GM21619 (cell line): Measurements from ENCODE around the gene AK1.
"Not testable (repeated sequence)": the region's sequence is repeated elsewhere in the genome, so short reads cannot be mapped to it uniquely, and the experiment has no call there.

Experiments used
- ATAC-seq: cut with Tn5 transposase; IDR thresholded peaks from one replicate; pipeline ENCODE4 v1.9.1; 2021; ENCODE audit not compliant: unreplicated experiment

The AK1 gene

GRCh38 chr9:127884976-127885490 is 7.6 kb upstream of the AK1 start:
- ATAC-seq: no peak

- no peak for ATAC-seq
Measured at GRCh38 chr9:127884427-127884911, 7.0 kb upstream of the AK1 start.

DNA sequence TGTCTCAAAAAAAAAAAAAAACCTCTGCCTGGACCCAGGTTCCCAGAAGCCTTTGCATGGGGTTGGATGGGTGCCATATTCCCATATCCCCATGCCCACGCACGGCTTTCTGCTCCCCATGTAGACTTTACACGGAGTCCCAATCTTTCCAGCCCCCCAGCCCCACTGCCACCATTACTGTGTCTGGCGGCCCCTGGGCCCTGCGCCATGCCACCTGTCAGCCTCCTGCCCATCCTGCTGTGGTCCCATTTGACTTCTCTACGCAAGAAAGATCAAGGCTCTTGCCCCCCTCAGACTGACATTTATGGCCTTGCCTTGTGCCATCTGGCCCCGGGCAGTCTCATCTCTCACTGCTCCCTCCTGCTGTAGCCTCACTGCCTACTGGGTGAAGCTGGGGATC is 6.5 kb upstream of the AK1 start:
- no peak for ATAC-seq

DNA sequence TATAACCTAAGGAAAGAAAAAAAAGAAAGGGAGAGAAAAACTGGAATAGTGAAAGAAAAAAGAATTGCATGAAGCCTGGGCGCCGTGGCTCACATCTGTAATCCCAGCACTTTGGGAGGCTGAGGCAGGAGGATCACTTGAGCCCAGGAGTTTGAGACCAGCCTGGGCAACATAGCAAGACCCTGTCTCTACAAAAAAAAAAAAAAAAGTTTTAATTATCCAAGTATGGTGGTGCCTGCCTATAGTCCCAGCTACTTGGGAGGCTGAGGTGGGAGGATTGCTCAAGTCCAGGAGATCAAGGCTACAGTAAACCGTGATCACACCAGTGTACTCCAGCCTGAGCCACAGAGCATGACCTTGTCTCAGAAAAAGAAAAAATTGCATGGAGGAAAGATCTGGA is 4.2 kb upstream of the AK1 start:
- not testable (repeated sequence) for ATAC-seq

- ATAC-seq: no peak
Measured at GRCh38 chr9:127880143-127880542, 2.7 kb upstream of the AK1 start.

DNA sequence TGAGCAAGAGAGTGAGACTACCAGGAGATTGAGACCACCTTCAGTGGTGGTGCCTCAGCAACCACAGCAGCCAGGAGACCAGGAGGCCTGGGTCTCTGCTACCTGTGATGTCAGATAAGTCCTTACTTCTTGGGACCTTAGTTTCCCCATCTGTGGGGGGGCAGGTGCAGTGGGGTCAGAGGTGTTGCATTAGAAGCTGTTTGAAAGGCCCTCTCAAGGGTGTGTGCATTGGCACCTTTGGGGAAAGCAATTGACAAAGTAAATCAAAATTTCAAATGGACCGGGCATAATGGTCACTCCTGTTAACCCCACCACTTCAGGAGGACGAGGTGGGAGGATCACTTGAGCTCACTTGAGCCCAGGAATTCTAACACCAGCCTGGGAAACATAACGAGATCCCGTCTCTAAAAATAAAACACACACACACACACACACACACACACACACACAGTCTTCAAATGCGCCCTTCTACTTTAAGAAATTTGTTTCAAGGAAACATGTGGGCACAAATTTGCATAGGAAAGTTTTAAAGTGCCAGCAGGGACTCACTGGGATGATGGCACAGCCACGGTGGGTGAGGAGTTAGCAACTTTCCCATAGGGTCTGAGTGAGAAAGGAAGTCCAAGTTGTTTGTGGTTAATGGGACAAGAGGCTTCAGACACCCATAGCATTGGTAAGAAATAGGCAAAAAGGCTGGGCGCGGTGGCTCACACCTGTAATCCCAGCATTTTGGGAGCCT is 1.3 kb upstream of the AK1 start:
- no peak for ATAC-seq

DNA sequence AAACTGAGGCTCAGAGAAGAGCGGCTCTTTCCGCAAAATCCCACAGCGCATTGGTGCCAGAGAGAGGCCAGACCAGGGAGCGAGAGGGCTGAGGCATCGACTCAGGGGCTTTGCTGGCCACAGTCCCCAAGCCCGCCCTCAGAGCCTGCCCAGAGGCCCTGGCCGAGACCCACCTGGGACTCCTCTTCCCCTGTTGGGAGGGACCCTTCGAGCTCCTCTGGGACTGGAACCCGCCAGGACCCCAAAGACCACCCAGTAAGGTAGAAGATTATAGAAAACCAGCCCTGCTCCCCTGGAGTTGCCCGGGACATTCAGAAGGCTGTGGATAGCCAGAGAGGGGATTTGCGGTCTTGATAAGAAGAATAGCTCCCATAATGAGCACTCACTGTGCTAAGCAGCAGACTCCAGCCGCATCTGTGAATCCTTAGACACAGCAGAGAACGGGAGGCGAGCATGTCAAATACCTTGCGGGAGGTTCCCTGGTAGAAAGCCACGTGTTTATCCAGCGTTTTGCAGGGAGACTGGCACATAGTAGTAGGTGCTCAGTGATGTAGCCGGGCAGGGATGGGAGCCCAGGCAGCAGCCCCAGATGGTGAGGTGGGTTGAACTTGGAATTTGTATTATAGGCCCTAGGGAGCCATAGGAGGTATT is 651 bp upstream of the AK1 start:
- ATAC-seq: no peak

DNA sequence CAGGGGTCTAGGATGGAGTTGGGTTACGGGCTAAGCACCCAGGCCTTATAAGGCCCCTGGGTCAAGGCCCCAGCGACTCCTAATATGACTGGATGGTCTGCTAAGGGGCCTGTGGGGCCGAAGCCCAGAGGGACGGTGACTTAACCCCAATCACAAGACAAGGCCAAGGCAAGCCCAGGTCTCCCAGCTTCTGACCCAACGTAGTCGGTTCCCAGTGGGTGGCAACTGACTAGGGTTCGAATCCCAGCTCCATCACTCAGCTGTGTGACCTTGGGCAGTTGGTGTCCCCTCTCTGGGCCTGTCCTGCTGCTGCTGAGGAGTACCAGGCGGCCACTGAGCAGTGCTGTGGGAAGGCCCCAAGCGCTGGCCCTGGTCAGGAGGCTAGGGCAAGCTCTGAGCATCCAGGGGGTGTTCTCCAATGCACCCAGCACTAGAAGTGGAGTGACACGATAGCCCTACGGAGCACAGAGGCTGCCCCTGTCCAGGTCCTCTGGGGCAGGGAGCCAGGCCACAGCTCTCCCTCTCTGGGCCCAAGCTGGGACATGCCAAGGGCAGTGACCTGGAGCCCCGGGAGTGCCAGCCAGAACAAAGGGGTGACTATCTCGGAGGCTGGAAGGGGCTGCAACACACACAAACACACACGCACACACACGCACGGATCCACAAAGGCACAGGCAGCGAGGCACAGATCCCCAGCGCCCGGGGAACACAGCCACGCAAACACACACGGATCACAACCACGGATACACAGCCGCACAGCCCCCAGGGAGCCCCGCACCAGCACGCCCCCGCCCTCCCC is 512 bp downstream of the AK1 start:
- no peak for ATAC-seq

- no peak for ATAC-seq
Measured at GRCh38 chr9:127876026-127876763, 1.3 kb downstream of the AK1 start.

DNA sequence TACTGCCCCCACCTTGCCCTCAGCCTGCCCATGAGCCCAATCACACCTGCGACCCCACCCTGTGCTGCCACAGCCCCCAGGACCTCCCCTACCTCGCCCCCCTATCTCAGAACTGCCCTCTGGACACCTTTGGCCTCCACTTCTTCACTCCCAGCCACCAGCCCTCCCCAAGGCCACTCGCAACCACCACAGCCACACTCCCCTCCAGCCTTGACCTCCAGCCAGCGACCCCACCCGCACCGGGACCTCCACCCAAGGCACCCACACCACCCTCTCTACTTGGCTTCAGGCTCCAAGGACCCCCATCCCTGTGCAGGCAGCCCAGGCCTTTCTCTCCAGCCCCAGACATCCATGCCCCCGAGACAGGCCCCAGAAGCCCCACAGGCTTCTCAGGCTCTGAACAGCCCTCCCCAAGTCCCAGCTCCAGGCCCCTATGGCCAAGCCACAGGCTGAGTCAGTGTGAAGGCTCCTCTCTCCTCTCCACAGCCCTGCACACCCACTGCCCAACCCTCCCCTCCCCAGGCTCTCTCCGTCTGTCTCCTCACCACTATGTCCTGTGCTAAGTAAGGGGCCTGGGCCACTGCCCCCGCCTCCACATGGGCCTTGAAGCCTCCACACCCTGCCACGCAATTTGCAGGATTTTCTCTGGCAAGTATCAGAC is 2.0 kb downstream of the AK1 start:
- no peak for ATAC-seq

DNA sequence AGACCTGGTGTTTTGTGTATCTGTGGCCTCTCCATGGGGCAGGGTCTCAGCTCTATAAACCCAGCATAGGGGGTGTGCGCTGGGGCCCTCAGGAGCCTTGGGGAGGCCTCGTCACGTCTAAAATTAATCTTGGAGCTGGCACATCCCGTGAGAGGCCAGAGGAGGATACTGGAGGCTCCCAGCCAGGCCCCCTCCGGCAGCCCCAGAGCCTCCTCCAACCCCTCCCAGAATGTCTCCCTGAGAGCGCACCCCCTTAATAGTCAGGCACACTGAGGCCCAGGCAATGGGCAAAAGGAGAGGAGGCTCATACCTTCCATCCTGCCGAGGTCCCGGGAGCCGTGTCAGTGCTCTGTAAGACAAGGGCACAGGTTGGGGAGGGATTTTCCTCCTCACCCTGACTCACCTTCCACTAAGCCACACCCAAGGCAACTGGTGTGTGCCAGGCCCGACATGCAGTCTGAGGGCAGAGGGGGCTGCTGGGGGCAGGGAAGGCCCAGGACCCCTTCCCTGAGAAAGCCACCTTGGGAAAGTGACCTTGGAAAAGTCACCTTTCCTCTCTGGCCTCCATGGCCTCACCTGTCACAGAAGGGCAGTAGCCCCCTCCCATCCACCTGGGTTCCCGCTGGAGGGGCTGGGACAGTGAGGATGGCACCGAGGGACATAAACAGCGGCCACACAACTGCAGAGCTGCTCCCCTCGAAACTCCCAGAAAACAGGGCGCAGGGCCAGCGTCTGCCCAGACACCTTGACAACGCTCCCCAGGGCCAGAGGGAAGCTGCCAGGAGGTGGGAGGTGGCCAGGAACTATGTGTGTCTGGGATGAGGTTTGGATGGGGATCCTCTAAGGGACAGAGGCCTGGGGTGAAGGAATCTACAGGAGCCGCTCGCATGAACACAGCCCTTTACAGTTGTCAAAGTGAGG is 2.9 kb downstream of the AK1 start:
- no peak for ATAC-seq

- no peak for ATAC-seq
Measured at GRCh38 chr9:127873886-127874285, 3.6 kb downstream of the AK1 start.

GRCh38 chr9:127873223-127873691 is 4.2 kb downstream of the AK1 start:
- no peak for ATAC-seq

DNA sequence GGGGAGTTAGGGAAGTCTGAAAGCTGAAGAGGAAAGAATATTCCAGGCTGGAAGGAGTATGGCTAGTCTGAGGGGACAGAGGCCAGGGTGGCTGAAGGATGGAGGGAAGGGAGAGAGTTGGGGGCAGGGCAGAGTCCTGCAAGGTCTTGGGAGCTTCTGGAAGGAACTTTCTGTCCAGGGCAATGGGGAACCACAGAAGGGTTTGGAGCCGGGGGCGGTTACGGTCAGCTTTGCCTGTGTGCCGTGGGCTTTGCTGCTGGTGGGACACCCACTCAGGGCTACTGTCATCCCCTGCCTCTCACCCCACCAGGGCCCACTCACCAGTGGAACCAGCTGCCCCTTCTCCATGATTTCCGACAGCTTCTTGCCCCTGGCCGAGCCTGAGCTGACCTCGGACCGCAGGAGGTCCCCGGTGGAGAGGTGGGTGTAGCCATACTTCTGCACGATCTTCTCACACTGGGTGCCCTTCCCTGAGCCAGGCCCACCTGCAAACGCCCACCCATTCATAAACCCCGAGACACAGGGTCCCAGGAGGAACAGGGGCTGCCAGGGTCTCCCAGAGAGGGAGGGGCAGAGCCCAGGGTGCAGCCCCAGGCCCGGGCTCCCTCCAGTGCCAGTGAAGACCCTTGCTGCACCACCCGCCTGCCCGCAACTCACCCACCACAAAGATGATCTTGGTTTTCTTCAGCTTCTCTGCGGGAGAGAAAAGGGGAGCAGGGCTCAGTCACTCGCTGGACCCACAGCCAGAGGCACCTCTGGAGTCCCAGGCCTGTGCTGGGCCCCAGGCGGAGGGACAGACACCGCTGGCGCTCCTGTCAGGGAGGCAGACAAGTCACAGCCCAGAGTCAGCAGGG is 4.9 kb downstream of the AK1 start:
- ATAC-seq: no peak

- ATAC-seq: no peak
Measured at GRCh38 chr9:127871531-127871930, 5.9 kb downstream of the AK1 start.

GRCh38 chr9:127870887-127871286 is 6.6 kb downstream of the AK1 start:
- ATAC-seq: no peak

GRCh38 chr9:127870153-127870491 is 7.4 kb downstream of the AK1 start:
- ATAC-seq: not testable (repeated sequence)
